IMR-90 (cell line): ENCODE results near the gene F11. TPM values are rescaled to one million over a fixed set of nuclear protein-coding genes. Genes with fewer than 3 reads are reported as not detected.

Source experiments
- ATAC-seq: fragments of 200-7000 bp; cut with Tn5 transposase; 2 replicates; pipeline ENCODE4 v1.9.1; 2020; ENCODE audit warnings: low read depth, mild to moderate bottlenecking, moderate library complexity
- BruUV-seq: library from RNA; stranded (reverse); fragments of 400-500 nt; replicated peaks from 2 replicates; lab custom pipeline; 2021; lab: Mats Ljungman, UMichigan
- CTCF ChIA-PET: fragments of 300-600 bp; formaldehyde crosslinking; extraction: SDS; loops from one replicate; lab custom pipeline; 2021; ENCODE audit warnings: antibody characterized with exemption; lab: Yijun Ruan, JAX
- POLR2A ChIA-PET: fragments of 300-600 bp; sonication (Branson Sonifier 250); formaldehyde crosslinking; loops from one replicate; lab custom pipeline; 2022; ENCODE audit warnings: antibody characterized with exemption; ENCODE audit not compliant: unreplicated experiment; lab: Charles Lee
- DNase-seq: peaks from one replicate; pipeline ENCODE4 v3.0.0; 2013
- H2AFZ ChIP-seq: replicated peaks from 2 replicates; pipeline ENCODE3; 2013; ENCODE audit warnings: low read length, mild to moderate bottlenecking; ENCODE audit not compliant: poor library complexity
- H2AK5ac ChIP-seq: 2 replicates; pipeline ENCODE4 v1.6.1; 2013; ENCODE audit warnings: low read depth, low read length, inconsistent platforms
- H2AK9ac ChIP-seq: replicated peaks from 2 replicates; pipeline ENCODE3; 2013; ENCODE audit warnings: mild to moderate bottlenecking, low read depth, low read length, moderate library complexity; ENCODE audit not compliant: poor library complexity
- H2BK120ac ChIP-seq: 2 replicates; pipeline ENCODE4 v1.6.1; 2013; ENCODE audit warnings: low read depth, low read length, inconsistent platforms
- H2BK15ac ChIP-seq: 3 replicates; pipeline ENCODE4 v1.6.1; 2013; ENCODE audit warnings: low read depth, low read length, inconsistent platforms
- H2BK20ac ChIP-seq: 2 replicates; pipeline ENCODE4 v1.6.1; 2013; ENCODE audit warnings: low read depth, mild to moderate bottlenecking, inconsistent platforms, low read length, moderate library complexity
- H2BK5ac ChIP-seq: 2 replicates; pipeline ENCODE4 v1.6.1; 2013; ENCODE audit warnings: mild to moderate bottlenecking, low read depth, low read length, inconsistent platforms; ENCODE audit not compliant: poor library complexity, severe bottlenecking
- H3K14ac ChIP-seq: replicated peaks from 2 replicates; pipeline ENCODE4 v1.6.1; 2013; ENCODE audit warnings: low read depth, low read length, inconsistent platforms
- H3K18ac ChIP-seq: 2 replicates; pipeline ENCODE4 v1.6.1; 2013; ENCODE audit warnings: low read depth, low read length, control low read depth
- H3K23ac ChIP-seq: 2 replicates; pipeline ENCODE4 v1.6.1; 2013; ENCODE audit warnings: low read depth, low read length, inconsistent platforms
- H3K27ac ChIP-seq: 2 replicates; pipeline ENCODE4 v1.5.1; 2013; ENCODE audit warnings: mild to moderate bottlenecking, control low read depth, low read length; ENCODE audit not compliant: insufficient read depth
- H3K27me3 ChIP-seq: 2 replicates; pipeline ENCODE4 v1.6.1; 2013; ENCODE audit warnings: low read length; ENCODE audit not compliant: control insufficient read depth, insufficient read depth
- H3K36me3 ChIP-seq: 2 replicates; pipeline ENCODE4 v1.6.1; 2013; ENCODE audit warnings: low read length, mixed read lengths; ENCODE audit not compliant: control insufficient read depth, insufficient read depth
- H3K4ac ChIP-seq: 2 replicates; pipeline ENCODE4 v1.6.1; 2013; ENCODE audit warnings: low read depth, low read length, inconsistent platforms
- H3K4me1 ChIP-seq: 2 replicates; pipeline ENCODE4 v1.6.1; 2013; ENCODE audit warnings: low read length, mixed read lengths; ENCODE audit not compliant: control insufficient read depth, insufficient read depth
- H3K4me2 ChIP-seq: 2 replicates; pipeline ENCODE4 v1.6.1; 2013; ENCODE audit warnings: low read depth, mild to moderate bottlenecking, control low read depth, low read length, moderate library complexity
- H3K4me3 ChIP-seq: 2 replicates; pipeline ENCODE4 v1.5.1; 2013; ENCODE audit warnings: low read depth, mild to moderate bottlenecking, control low read depth, low read length, moderate library complexity; ENCODE audit not compliant: insufficient read depth
- H3K56ac ChIP-seq: 2 replicates; pipeline ENCODE4 v1.6.1; 2013; ENCODE audit warnings: low read length, inconsistent platforms; ENCODE audit not compliant: insufficient read depth; ENCODE audit errors: extremely low read depth
- H3K79me1 ChIP-seq, 2 experiments: 2 replicates each; pipeline ENCODE4 v1.6.1; 2013; ENCODE audit warnings: low read length in 2 of 2, inconsistent platforms in 1 of 2, low read depth in 1 of 2
- H3K9ac ChIP-seq: 2 replicates; pipeline ENCODE4 v1.6.1; 2013; ENCODE audit warnings: low read depth, low read length, control low read depth
- H3K9me1 ChIP-seq: 2 replicates; pipeline ENCODE4 v1.6.1; 2013; ENCODE audit warnings: low read length, inconsistent platforms; ENCODE audit not compliant: insufficient read depth
- H3K9me3 ChIP-seq: 2 replicates; pipeline ENCODE4 v1.6.1; 2013; ENCODE audit warnings: low read length; ENCODE audit not compliant: control insufficient read depth, insufficient read depth
- H4K20me1 ChIP-seq: 2 replicates; pipeline ENCODE4 v1.6.1; 2013; ENCODE audit warnings: low read length, inconsistent platforms; ENCODE audit not compliant: insufficient read depth
- H4K5ac ChIP-seq: 2 replicates; pipeline ENCODE4 v1.6.1; 2013; ENCODE audit warnings: mild to moderate bottlenecking, low read depth, low read length, control low read depth
- H4K8ac ChIP-seq, 2 experiments: 2 replicates each; pipeline ENCODE4 v1.6.1; 2013; ENCODE audit warnings: low read depth in 2 of 2, low read length in 2 of 2, control low read depth in 1 of 2, inconsistent platforms in 1 of 2
- H4K91ac ChIP-seq: 2 replicates; pipeline ENCODE4 v1.6.1; 2013; ENCODE audit warnings: low read depth, low read length, inconsistent platforms; ENCODE audit not compliant: insufficient read depth
- BHLHE40 ChIP-seq: fragments of 150-350 bp; IDR thresholded peaks from 2 replicates; pipeline ENCODE4 v1.6.1; 2016; ENCODE audit warnings: mild to moderate bottlenecking, low read depth, low read length
- CEBPB ChIP-seq: IDR thresholded peaks from 2 replicates; pipeline ENCODE4 v1.6.1; 2012; ENCODE audit warnings: low read depth, low read length, improper control_type of control experiment
- CHD1 ChIP-seq: IDR thresholded peaks from 2 replicates; pipeline ENCODE4 v1.6.1; 2012; ENCODE audit warnings: low read depth, low read length, improper control_type of control experiment
- FOS ChIP-seq: fragments of 150-350 bp; IDR thresholded peaks from 2 replicates; pipeline ENCODE4 v1.6.1; 2016; ENCODE audit warnings: low read depth, low read length
- MAFK ChIP-seq: IDR thresholded peaks from 2 replicates; pipeline ENCODE4 v1.6.1; 2012; ENCODE audit warnings: low read depth, low read length, improper control_type of control experiment
- MAZ ChIP-seq: IDR thresholded peaks from 2 replicates; pipeline ENCODE4 v1.6.1; 2012; ENCODE audit warnings: low read depth, mild to moderate bottlenecking, low read length, improper control_type of control experiment, moderate library complexity, borderline replicate concordance
- MXI1 ChIP-seq: IDR thresholded peaks from 2 replicates; pipeline ENCODE4 v1.6.1; 2012; ENCODE audit warnings: low read depth, mild to moderate bottlenecking, low read length, moderate library complexity, borderline replicate concordance
- NFE2L2 ChIP-seq: fragments of 150-350 bp; IDR thresholded peaks from 2 replicates; pipeline ENCODE4 v1.6.1; 2016; ENCODE audit warnings: low read depth, mild to moderate bottlenecking, low read length
- POLR2A ChIP-seq: IDR thresholded peaks from 2 replicates; pipeline ENCODE4 v1.6.1; 2012; ENCODE audit warnings: mild to moderate bottlenecking, low read depth, low read length
- RAD21 ChIP-seq: IDR thresholded peaks from 2 replicates; pipeline ENCODE4 v1.6.1; 2012; ENCODE audit warnings: low read length, improper control_type of control experiment
- RCOR1 ChIP-seq: IDR thresholded peaks from 2 replicates; pipeline ENCODE4 v1.6.1; 2012; ENCODE audit warnings: mild to moderate bottlenecking, low read length, improper control_type of control experiment; ENCODE audit not compliant: insufficient replicate concordance
- RFX5 ChIP-seq: IDR thresholded peaks from 2 replicates; pipeline ENCODE4 v1.8.0; 2012; ENCODE audit warnings: low read depth, mild to moderate bottlenecking, low read length, moderate library complexity
- SMC3 ChIP-seq: fragments of 150-350 bp; IDR thresholded peaks from 2 replicates; pipeline ENCODE4 v1.6.1; 2016; ENCODE audit warnings: low read depth, mild to moderate bottlenecking, antibody characterized with exemption, low read length, moderate library complexity
- WGBS, 2 experiments: methylation state at CpG; one replicate each; pipeline versions ENCODE4 v1.1.5 to v1.1.7; 2013; ENCODE audit warnings: missing lambda C conversion rate in 2 of 2; ENCODE audit not compliant: insufficient read length in 1 of 2; ENCODE audit errors: extremely low coverage in 2 of 2; 5-methylcytosine and 5-hydroxymethylcytosine counted together
- dilution Hi-C: fragments of 300-500 bp; cut with HindIII; formaldehyde crosslinking; loops from one replicate; pipeline ENCODE4 v1.14.3; 2018; ENCODE audit warnings: low sequenced_read_pairs; ENCODE audit not compliant: unreplicated experiment
- in situ Hi-C: fragments of 300-500 bp; cut with MboI; formaldehyde crosslinking; loops from 3 replicates; pipeline ENCODE4 v1.14.3; 2019; ENCODE audit warnings: low sequenced_read_pairs, inconsistent platforms, mixed read lengths
- intact Hi-C: fragments of 100-400 bp; cut with micrococcal nuclease; formaldehyde crosslinking; loops from 2 replicates; pipeline ENCODE4 v1.10.0; 2022
- polyA plus RNA-seq, 3 experiments: library from polyadenylated mRNA; depleted of rRNA; stranded (reverse); fragments of >200 nt; gene quantifications; 2 replicates each; pipeline ENCODE4 v1.2.3, GENCODE V29; 2012; ENCODE audit warnings: low replicate concordance in 1 of 3
- total RNA-seq: library from RNA; depleted of rRNA; stranded (reverse); fragments of >200 nt; gene quantifications from 2 replicates; pipeline ENCODE4 v1.2.3, GENCODE V29; 2012
- TF ChIP-seq, protein P1 (sequence below): conservative IDR thresholded peaks from 2 replicates; pipeline ENCODE4 v1.5.1; 2012; ENCODE audit warnings: mild to moderate bottlenecking, low read depth, low read length, improper control_type of control experiment
- TF ChIP-seq, protein P2 (sequence below): fragments of 150-350 bp; IDR thresholded peaks from 2 replicates; pipeline ENCODE4 v1.6.1; 2017; ENCODE audit warnings: mild to moderate bottlenecking, antibody characterized with exemption, low read length, low read depth
- TF ChIP-seq, protein P3 (sequence below): fragments of 150-350 bp; IDR thresholded peaks from 2 replicates; pipeline ENCODE4 v1.6.1; 2016; ENCODE audit warnings: low read depth, mild to moderate bottlenecking, low read length, moderate library complexity, borderline replicate concordance

Gene F11
- total and polyA plus RNA-seq, 2 of the 4 experiments (the other 2 are of a cell fraction), result not detected

DNA sequence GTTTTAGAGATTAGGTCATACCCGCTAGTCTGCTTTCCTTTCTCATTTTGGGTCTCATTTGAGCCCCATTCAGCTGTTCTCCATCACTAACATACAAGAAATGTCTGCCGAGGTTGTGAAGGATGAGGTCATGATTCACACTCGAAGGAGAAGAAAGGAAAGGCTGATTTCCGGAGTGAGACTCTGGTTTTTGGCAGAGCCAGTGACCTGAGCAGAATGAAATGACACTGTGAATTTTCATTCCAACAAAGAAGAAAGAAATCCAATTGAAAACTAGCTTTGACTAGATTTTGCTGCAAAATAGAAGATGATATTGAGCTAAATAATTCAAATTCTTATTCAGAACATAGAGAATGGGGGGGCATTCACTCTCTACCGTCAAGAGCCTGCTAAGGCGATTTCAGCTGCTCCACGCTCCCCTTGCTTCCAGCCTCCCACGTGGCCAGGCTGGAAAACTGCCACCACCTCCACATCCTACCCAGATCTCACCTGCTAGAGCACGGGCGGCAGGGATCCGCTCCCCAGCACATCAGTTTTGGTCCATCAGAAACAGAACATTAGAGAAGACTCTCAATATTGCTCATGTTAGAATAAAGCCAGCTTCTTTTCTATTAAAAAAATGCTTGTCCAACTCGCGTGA, 39.0 kb downstream of the F11 start:
- H2BK120ac ChIP-seq, result no peak overlapping the region
- H2AK5ac ChIP-seq, result no peak overlapping the region
- no peak overlapping the region for H2BK5ac ChIP-seq
- H2BK15ac ChIP-seq, result no peak overlapping the region
- H3K18ac ChIP-seq, result no peak overlapping the region
- DNase-seq, result peak; percentile 8
- no peak for ATAC-seq
- no peak overlapping the region for H2AFZ ChIP-seq
- no TSS peak for BruUV-seq
- no peak overlapping the region for H3K23ac ChIP-seq
- H3K27me3 ChIP-seq, result peaks cover 8% of the 10 kb centered on the region
- no peaks in the 10 kb centered on the region for H3K79me1 ChIP-seq
- H3K9me1 ChIP-seq, result no peaks in the 10 kb centered on the region
- no peak overlapping the region for H3K4me3 ChIP-seq
- no peaks in the 10 kb centered on the region for H3K4me1 ChIP-seq
- H3K27ac ChIP-seq, result no peak overlapping the region
- no peak for TF ChIP-seq RCOR1
- TF ChIP-seq RFX5, result no peak
- no peak for TF ChIP-seq SMC3
- no peak for TF ChIP-seq MAFK
- TF ChIP-seq CEBPB, result no peak
- no peak for TF ChIP-seq NFE2L2
- TF ChIP-seq FOS, result no peak
- TF ChIP-seq MAZ, result no peak
- TF ChIP-seq, protein P1, sequence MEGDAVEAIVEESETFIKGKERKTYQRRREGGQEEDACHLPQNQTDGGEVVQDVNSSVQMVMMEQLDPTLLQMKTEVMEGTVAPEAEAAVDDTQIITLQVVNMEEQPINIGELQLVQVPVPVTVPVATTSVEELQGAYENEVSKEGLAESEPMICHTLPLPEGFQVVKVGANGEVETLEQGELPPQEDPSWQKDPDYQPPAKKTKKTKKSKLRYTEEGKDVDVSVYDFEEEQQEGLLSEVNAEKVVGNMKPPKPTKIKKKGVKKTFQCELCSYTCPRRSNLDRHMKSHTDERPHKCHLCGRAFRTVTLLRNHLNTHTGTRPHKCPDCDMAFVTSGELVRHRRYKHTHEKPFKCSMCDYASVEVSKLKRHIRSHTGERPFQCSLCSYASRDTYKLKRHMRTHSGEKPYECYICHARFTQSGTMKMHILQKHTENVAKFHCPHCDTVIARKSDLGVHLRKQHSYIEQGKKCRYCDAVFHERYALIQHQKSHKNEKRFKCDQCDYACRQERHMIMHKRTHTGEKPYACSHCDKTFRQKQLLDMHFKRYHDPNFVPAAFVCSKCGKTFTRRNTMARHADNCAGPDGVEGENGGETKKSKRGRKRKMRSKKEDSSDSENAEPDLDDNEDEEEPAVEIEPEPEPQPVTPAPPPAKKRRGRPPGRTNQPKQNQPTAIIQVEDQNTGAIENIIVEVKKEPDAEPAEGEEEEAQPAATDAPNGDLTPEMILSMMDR, result no peak
- no peak for TF ChIP-seq POLR2A
- TF ChIP-seq BHLHE40, result no peak
- TF ChIP-seq, protein P2, sequence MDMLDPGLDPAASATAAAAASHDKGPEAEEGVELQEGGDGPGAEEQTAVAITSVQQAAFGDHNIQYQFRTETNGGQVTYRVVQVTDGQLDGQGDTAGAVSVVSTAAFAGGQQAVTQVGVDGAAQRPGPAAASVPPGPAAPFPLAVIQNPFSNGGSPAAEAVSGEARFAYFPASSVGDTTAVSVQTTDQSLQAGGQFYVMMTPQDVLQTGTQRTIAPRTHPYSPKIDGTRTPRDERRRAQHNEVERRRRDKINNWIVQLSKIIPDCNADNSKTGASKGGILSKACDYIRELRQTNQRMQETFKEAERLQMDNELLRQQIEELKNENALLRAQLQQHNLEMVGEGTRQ, result no peak
- TF ChIP-seq, protein P3, sequence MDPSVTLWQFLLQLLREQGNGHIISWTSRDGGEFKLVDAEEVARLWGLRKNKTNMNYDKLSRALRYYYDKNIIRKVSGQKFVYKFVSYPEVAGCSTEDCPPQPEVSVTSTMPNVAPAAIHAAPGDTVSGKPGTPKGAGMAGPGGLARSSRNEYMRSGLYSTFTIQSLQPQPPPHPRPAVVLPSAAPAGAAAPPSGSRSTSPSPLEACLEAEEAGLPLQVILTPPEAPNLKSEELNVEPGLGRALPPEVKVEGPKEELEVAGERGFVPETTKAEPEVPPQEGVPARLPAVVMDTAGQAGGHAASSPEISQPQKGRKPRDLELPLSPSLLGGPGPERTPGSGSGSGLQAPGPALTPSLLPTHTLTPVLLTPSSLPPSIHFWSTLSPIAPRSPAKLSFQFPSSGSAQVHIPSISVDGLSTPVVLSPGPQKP, result no peak
- TF ChIP-seq MXI1, result no peak
- TF ChIP-seq RAD21, result no peak
- TF ChIP-seq CHD1, result no peak
- H4K20me1 ChIP-seq, result no peaks in the 10 kb centered on the region
- ChIA-PET POLR2A (no interaction called here), CTCF (no interaction called here)
- no peak overlapping the region for H3K4me2 ChIP-seq
- intact Hi-C loops (no loop called here), dilution Hi-C loops (no loop called here), in situ Hi-C loops (no loop called here)
- no peak overlapping the region for H3K4ac ChIP-seq
- H4K5ac ChIP-seq, result no peak overlapping the region
- no peak overlapping the region for H3K9ac ChIP-seq
- H3K36me3 ChIP-seq, result no peaks in the 10 kb centered on the region
- H3K14ac ChIP-seq, result no peak overlapping the region
- H4K91ac ChIP-seq, result no peak overlapping the region
- H3K56ac ChIP-seq, result no peak overlapping the region
- no peak overlapping the region for H4K8ac ChIP-seq
- no peak overlapping the region for H2BK20ac ChIP-seq
- WGBS, 2 experiments, result no CpG with 5 or more reads among the region's 13 CpGs
- H3K9me3 ChIP-seq, result no peaks in the 10 kb centered on the region
- H2AK9ac ChIP-seq, result no peak overlapping the region
